ENCODE data around the gene THADA.

DNA sequence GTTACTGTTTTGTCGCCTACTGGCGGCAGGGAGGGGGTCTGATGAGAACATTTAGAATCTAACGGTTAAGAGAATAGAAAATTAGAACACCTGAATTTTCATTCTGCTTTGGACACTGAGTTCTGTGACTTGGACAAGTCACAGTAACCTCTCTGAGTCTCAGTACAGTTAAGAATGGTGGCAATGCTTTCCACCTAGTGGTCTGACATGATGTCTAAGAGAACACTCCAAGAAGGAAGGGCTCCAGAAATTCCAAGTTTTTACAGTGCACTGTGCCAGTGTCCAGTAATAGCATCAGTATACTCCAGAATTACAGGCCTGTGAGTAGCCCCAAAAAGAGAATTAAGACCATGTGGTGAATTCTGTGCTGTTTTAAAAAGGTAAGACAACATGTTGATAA, 195.3 kb downstream of the THADA start:
- TF ChIP-seq, protein P1, sequence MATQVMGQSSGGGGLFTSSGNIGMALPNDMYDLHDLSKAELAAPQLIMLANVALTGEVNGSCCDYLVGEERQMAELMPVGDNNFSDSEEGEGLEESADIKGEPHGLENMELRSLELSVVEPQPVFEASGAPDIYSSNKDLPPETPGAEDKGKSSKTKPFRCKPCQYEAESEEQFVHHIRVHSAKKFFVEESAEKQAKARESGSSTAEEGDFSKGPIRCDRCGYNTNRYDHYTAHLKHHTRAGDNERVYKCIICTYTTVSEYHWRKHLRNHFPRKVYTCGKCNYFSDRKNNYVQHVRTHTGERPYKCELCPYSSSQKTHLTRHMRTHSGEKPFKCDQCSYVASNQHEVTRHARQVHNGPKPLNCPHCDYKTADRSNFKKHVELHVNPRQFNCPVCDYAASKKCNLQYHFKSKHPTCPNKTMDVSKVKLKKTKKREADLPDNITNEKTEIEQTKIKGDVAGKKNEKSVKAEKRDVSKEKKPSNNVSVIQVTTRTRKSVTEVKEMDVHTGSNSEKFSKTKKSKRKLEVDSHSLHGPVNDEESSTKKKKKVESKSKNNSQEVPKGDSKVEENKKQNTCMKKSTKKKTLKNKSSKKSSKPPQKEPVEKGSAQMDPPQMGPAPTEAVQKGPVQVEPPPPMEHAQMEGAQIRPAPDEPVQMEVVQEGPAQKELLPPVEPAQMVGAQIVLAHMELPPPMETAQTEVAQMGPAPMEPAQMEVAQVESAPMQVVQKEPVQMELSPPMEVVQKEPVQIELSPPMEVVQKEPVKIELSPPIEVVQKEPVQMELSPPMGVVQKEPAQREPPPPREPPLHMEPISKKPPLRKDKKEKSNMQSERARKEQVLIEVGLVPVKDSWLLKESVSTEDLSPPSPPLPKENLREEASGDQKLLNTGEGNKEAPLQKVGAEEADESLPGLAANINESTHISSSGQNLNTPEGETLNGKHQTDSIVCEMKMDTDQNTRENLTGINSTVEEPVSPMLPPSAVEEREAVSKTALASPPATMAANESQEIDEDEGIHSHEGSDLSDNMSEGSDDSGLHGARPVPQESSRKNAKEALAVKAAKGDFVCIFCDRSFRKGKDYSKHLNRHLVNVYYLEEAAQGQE (IDR thresholded peaks at IDR 0.05; ENCODE audit: insufficient read depth in 1 of 2, low read depth in 2 of 2, low read length in 2 of 2) = no peak
- TF ChIP-seq POLR2AphosphoS5 (IDR thresholded peaks at IDR 0.05; ENCODE audit: low read depth, low read length) = no peak
- TF ChIP-seq TAF1 (IDR thresholded peaks at IDR 0.05; ENCODE audit: borderline replicate concordance, insufficient read depth, low read length) = no peak
